OCI-LY7 (cell line): ENCODE data around the gene MED31. TPM values are rescaled to one million over a fixed set of nuclear protein-coding genes. Genes with fewer than 3 reads are reported as not detected.

Source experiments
- BruUV-seq: library from RNA; stranded (reverse); fragments of 400-500 nt; replicated peaks from 2 replicates; lab custom pipeline; 2021; lab: Mats Ljungman, UMichigan
- CTCF ChIA-PET: fragments of 300-600 bp; sonication (Branson Sonifier 250); formaldehyde crosslinking; loops from one replicate; lab custom pipeline; 2022; ENCODE audit warnings: antibody characterized with exemption; ENCODE audit not compliant: unreplicated experiment; lab: Charles Lee
- POLR2A ChIA-PET: fragments of 300-600 bp; sonication (Branson Sonifier 250); formaldehyde crosslinking; loops from one replicate; lab custom pipeline; 2022; ENCODE audit warnings: antibody characterized with exemption; lab: Charles Lee
- DNase-seq: peaks from one replicate; pipeline ENCODE4 v3.0.0-alpha.2; 2015; ENCODE audit warnings: low spot score
- H2AFZ ChIP-seq: fragments of 200-600 bp; sonication (generic), shearing (Covaris generic); 2 replicates; pipeline ENCODE4 v1.6.1; 2014; ENCODE audit warnings: mild to moderate bottlenecking, antibody characterized with exemption, low read length, moderate library complexity
- H3K27ac ChIP-seq: fragments of 200-600 bp; sonication (generic); 2 replicates; pipeline ENCODE4 v1.5.1; 2014; ENCODE audit warnings: mixed run types, low read depth, mild to moderate bottlenecking, moderate library complexity, low read length, inconsistent platforms; ENCODE audit not compliant: poor library complexity, severe bottlenecking
- H3K36me3 ChIP-seq: fragments of 200-600 bp; sonication (generic); 2 replicates; pipeline ENCODE4 v1.6.1; 2014; ENCODE audit warnings: mild to moderate bottlenecking, antibody characterized with exemption, low read length, moderate library complexity, mixed read lengths; ENCODE audit not compliant: insufficient read depth
- H3K4me1 ChIP-seq: fragments of 200-600 bp; sonication (generic); 2 replicates; pipeline ENCODE4 v1.5.1; 2014; ENCODE audit warnings: mild to moderate bottlenecking, low read length; ENCODE audit not compliant: insufficient read depth, poor library complexity, severe bottlenecking
- H3K4me2 ChIP-seq: fragments of 200-600 bp; sonication (generic); 2 replicates; pipeline ENCODE4 v1.6.1; 2014; ENCODE audit warnings: mild to moderate bottlenecking, low read length
- H3K4me3 ChIP-seq: fragments of 200-600 bp; sonication (generic); 2 replicates; pipeline ENCODE4 v1.5.1; 2014; ENCODE audit warnings: mild to moderate bottlenecking, low read depth, low read length; ENCODE audit not compliant: poor library complexity, severe bottlenecking
- H3K79me2 ChIP-seq: fragments of 200-600 bp; sonication (generic); 2 replicates; pipeline ENCODE4 v1.6.1; 2016; ENCODE audit warnings: low read depth, mild to moderate bottlenecking, low read length, moderate library complexity, mixed read lengths; ENCODE audit not compliant: insufficient read depth
- H3K9me2 ChIP-seq: fragments of 200-600 bp; sonication (generic); 2 replicates; pipeline ENCODE4 v1.6.1; 2016; ENCODE audit warnings: mild to moderate bottlenecking, low read length, mixed read lengths; ENCODE audit not compliant: insufficient read depth
- H3K9me3 ChIP-seq: fragments of 200-600 bp; sonication (generic); 2 replicates; pipeline ENCODE4 v1.6.1; 2014; ENCODE audit warnings: mild to moderate bottlenecking, mixed run types, low read length, mixed read lengths
- H4K20me1 ChIP-seq: fragments of 200-600 bp; sonication (generic); 2 replicates; pipeline ENCODE4 v1.6.1; 2014; ENCODE audit warnings: mild to moderate bottlenecking, antibody characterized with exemption, low read length, moderate library complexity, mixed read lengths; ENCODE audit not compliant: insufficient read depth
- CTCF ChIP-seq: fragments of 200-600 bp; sonication (generic); conservative IDR thresholded peaks from 2 replicates; pipeline ENCODE4 v1.5.1; 2014; ENCODE audit warnings: mild to moderate bottlenecking, antibody characterized with exemption, low read length, moderate library complexity, mixed read lengths
- EZH2phosphoT487 ChIP-seq: fragments of 200-600 bp; sonication (generic); IDR thresholded peaks from 2 replicates; pipeline ENCODE4 v1.6.1; 2018; ENCODE audit warnings: low read depth, borderline replicate concordance, mild to moderate bottlenecking, mixed run types, antibody characterized with exemption, low read length, moderate library complexity, mixed read lengths
- intact Hi-C: fragments of 100-400 bp; cut with micrococcal nuclease; formaldehyde crosslinking; loops from one replicate; pipeline ENCODE4 v1.10.0; 2022; ENCODE audit not compliant: unreplicated experiment
- total RNA-seq, 2 experiments: library from RNA; depleted of rRNA in 1 of 2; stranded (reverse); fragments of >200 nt in 1 of 2; shearing (Covaris generic) in 1 of 2; gene quantifications; 2 replicates each; pipeline ENCODE4 v1.2.3, GENCODE V29; 2014 to 2022

MED31 gene
- total RNA-seq, 2 experiments from 2014 or later: 14.6 to 25.2 TPM

DNA sequence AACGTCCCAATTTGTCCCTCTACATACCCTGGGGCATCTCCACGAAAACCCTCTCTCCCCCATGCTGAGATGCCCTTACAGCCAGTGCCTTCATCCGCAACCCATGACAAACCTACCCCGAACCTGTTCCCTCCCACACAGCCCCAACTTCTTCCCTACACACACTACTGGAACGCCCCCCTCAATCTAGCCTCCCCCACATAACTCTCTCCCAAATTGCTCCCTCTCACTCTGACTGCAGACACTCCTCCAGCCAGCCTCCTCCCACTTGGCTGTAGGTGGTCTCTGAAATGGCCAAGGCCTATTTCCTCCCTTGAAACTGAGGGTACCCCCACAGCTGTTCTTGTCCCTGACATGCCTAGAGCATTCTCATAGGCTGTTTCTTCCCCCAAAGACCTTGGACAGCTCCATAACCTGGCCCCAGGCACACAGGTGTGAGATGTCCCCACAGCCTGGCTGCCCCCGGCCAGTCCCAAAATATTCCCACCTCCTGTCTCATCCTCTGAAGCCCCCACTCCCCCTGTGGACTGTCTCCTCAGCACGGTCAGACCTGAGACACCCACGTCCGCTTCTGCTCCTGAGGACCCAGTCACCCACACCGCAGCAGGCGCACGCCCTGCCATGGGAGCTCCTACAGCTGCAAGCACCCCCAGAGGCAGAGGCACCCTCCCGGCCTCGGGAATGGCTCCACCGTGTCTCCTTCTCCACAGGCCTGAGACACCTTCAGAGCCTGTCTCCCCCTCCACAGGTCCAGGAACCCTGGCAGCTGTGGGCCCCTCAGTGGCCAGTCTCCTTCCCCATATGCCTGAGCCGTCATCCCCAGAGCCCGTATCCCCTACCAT lies 14.6 kb downstream of the MED31 start:
- Histone ChIP-seq H3K36me3 (peaks cover 31% of the 10 kb centered on the region), H3K79me2 (peaks cover 11% of the 10 kb centered on the region; the same call in 1 of the 2 replicates), H2AFZ (no peak overlapping the region), H3K4me3 (no peak overlapping the region), H3K27ac (no peak overlapping the region), H3K4me2 (no peak overlapping the region), H3K4me1 (peaks cover 10% of the 10 kb centered on the region), H3K9me2 (no peaks in the 10 kb centered on the region), H4K20me1 (peaks cover 4% of the 10 kb centered on the region; the same call in 1 of the 2 replicates), H3K9me3 (peaks cover 7% of the 10 kb centered on the region; the same call in 1 of the 2 replicates)
- intact Hi-C loops: no loop called here
- POLR2A ChIA-PET: no interaction called here
- CTCF ChIA-PET: no interaction called here
- no peak for DNase-seq
- no TSS peak for BruUV-seq
- TF ChIP-seq CTCF (no peak), EZH2phosphoT487 (no peak)

DNA sequence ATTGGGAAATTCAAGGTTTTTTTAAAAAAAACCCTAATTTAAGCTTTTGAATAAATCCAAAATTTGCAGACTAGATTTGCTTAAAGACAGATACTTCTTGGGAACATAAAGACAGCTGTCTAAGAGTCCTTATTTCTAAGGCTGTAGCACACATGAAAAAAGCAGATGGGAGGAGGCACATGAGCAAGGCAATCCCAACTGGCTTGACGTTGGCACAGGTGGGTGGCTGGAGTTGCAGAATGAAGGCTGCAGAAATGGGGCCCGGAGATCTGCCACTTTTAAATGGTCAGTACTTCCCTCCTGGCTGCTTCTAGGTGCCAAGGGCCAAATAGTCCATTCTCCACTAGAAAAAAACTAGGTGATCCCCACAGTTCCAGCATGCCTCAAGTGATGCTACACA lies 15.3 kb downstream of the MED31 start:
- Histone ChIP-seq H3K4me2 (no peak overlapping the region), H3K36me3 (peaks cover 32% of the 10 kb centered on the region), H3K4me3 (no peak overlapping the region), H3K9me3 (peaks cover 7% of the 10 kb centered on the region; the same call in 1 of the 2 replicates), H3K9me2 (no peaks in the 10 kb centered on the region), H3K4me1 (peaks cover 8% of the 10 kb centered on the region), H2AFZ (no peak overlapping the region), H4K20me1 (no peaks in the 10 kb centered on the region), H3K79me2 (peaks cover 4% of the 10 kb centered on the region; the same call in 1 of the 2 replicates), H3K27ac (no peak overlapping the region)
- TF ChIP-seq EZH2phosphoT487: no peak
- TF ChIP-seq CTCF: no peak
- POLR2A ChIA-PET: no interaction called here
- no peak for DNase-seq
- CTCF ChIA-PET: no interaction called here
- BruUV-seq: no TSS peak
- intact Hi-C loops: no loop called here

- H3K4me2 ChIP-seq: no peak overlapping the region
- no TSS peak for BruUV-seq
- no peak overlapping the region for H3K27ac ChIP-seq
- CTCF ChIA-PET: no interaction called here
- no peak overlapping the region for H3K4me3 ChIP-seq
- no peaks in the 10 kb centered on the region for H4K20me1 ChIP-seq
- H3K4me1 ChIP-seq: no peaks in the 10 kb centered on the region
- no peaks in the 10 kb centered on the region for H3K9me2 ChIP-seq
- intact Hi-C loops: no loop called here
- TF ChIP-seq EZH2phosphoT487 (no peak), CTCF (no peak)
- no peaks in the 10 kb centered on the region for H3K79me2 ChIP-seq
- peaks cover 58% of the 10 kb centered on the region for H3K36me3 ChIP-seq
- no peak overlapping the region for H2AFZ ChIP-seq
- DNase-seq: no peak
- H3K9me3 ChIP-seq: peaks cover 7% of the 10 kb centered on the region; the same call in 1 of the 2 replicates
- POLR2A ChIA-PET: no interaction called here
Observed at GRCh38 chr17:6633263-6633662, 18.1 kb downstream of the MED31 start.
